Suprapubic skin (tissue), 4 donors: ENCODE measurements around the gene AHI1.

Source experiments
- EP300 ChIP-seq: sonication (generic); formaldehyde crosslinking; IDR thresholded peaks from one replicate; pipeline ENCODE4 v1.6.1; 2017; ENCODE audit warnings: antibody characterized with exemption
- POLR2A ChIP-seq, 2 donors: fragments of 450-650 bp; IDR thresholded peaks; one replicate each; pipeline ENCODE4 v1.6.1; 2017; ENCODE audit warnings: antibody characterized with exemption in 2 of 2, mild to moderate bottlenecking in 2 of 2, moderate library complexity in 2 of 2
- POLR2AphosphoS5 ChIP-seq, 3 donors: sonication (generic); formaldehyde crosslinking; IDR thresholded peaks; one replicate each; pipeline ENCODE4 v1.6.1; 2017; ENCODE audit warnings: antibody characterized with exemption in 3 of 3
- TF ChIP-seq, protein P1 (sequence below), 2 donors: fragments of 200-600 bp in 1 of 2; fragments of 450-650 bp in 1 of 2; sonication (generic) in 1 of 2; IDR thresholded peaks; one replicate each; pipeline ENCODE4 v1.5.1; 2016 to 2019; ENCODE audit warnings: antibody characterized with exemption in 2 of 2, mild to moderate bottlenecking in 1 of 2, moderate library complexity in 1 of 2

DNA sequence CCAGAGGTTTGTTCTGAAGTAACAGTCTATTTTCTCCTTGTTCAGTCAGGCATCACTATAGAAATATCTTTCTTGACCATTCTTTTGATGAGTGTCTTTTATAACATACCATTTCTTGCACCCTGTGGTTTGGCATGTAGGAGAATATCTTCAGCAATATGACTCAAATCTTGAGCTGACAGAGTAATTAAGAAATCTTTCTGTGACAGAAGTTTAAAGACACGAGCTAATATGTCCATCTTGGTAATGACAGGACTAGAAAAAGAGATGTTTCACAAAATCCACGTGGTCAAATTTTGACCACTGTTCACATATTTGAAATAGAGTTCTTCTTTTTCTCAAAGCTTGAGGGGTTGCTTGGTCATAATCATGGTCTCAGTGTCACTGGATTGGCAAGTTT, 166.5 kb downstream of the AHI1 start:
- no peak for TF ChIP-seq EP300
- TF ChIP-seq, protein P1, sequence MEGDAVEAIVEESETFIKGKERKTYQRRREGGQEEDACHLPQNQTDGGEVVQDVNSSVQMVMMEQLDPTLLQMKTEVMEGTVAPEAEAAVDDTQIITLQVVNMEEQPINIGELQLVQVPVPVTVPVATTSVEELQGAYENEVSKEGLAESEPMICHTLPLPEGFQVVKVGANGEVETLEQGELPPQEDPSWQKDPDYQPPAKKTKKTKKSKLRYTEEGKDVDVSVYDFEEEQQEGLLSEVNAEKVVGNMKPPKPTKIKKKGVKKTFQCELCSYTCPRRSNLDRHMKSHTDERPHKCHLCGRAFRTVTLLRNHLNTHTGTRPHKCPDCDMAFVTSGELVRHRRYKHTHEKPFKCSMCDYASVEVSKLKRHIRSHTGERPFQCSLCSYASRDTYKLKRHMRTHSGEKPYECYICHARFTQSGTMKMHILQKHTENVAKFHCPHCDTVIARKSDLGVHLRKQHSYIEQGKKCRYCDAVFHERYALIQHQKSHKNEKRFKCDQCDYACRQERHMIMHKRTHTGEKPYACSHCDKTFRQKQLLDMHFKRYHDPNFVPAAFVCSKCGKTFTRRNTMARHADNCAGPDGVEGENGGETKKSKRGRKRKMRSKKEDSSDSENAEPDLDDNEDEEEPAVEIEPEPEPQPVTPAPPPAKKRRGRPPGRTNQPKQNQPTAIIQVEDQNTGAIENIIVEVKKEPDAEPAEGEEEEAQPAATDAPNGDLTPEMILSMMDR (IDR thresholded peaks at IDR 0.05): no peak
- TF ChIP-seq POLR2A (IDR thresholded peaks at IDR 0.05): no peak
- no peak for TF ChIP-seq POLR2AphosphoS5 (IDR thresholded peaks at IDR 0.05)
